GM23338 (cell line): ENCODE measurements around the gene KMT2C. TPM values are rescaled to one million over a fixed set of nuclear protein-coding genes. Genes with fewer than 3 reads are reported as not detected.

ENCODE experiments used
- ATAC-seq: fragments of 200-7000 bp; cut with Tn5 transposase; 3 replicates; pipeline ENCODE4 v1.9.1; 2020
- DNase-seq: peaks from one replicate; pipeline ENCODE4 v3.0.0-alpha.2; 2015; ENCODE audit warnings: low spot score
- H2AFZ ChIP-seq: fragments of 200-600 bp; sonication (generic); 2 replicates; pipeline ENCODE4 v1.8.0; 2016; ENCODE audit warnings: antibody characterized with exemption, mild to moderate bottlenecking, moderate library complexity
- H3F3A ChIP-seq: fragments of 200-600 bp; sonication (generic); replicated peaks from 2 replicates; pipeline ENCODE4 v1.8.0; 2017; ENCODE audit warnings: antibody characterized with exemption, mixed run types, low read depth
- H3K27ac ChIP-seq: fragments of 200-600 bp; sonication (generic); 2 replicates; pipeline ENCODE4 v1.6.1; 2016; ENCODE audit warnings: low read depth
- H3K27me3 ChIP-seq: fragments of 200-600 bp; sonication (generic); 2 replicates; pipeline ENCODE4 v1.8.0; 2016; ENCODE audit warnings: mild to moderate bottlenecking, mixed run types, moderate library complexity; ENCODE audit not compliant: insufficient read depth
- H3K36me3 ChIP-seq: fragments of 200-600 bp; sonication (generic); 2 replicates; pipeline ENCODE4 v1.8.0; 2016; ENCODE audit warnings: mild to moderate bottlenecking; ENCODE audit not compliant: insufficient read depth
- H3K4me1 ChIP-seq: fragments of 200-600 bp; sonication (generic); 2 replicates; pipeline ENCODE4 v1.8.0; 2016; ENCODE audit warnings: mild to moderate bottlenecking, moderate library complexity; ENCODE audit not compliant: insufficient read depth
- H3K4me2 ChIP-seq: fragments of 200-600 bp; sonication (generic); 2 replicates; pipeline ENCODE4 v1.7.1; 2017; ENCODE audit warnings: mixed run types
- H3K4me3 ChIP-seq: fragments of 200-600 bp; sonication (generic); 2 replicates; pipeline ENCODE4 v1.6.1; 2016; ENCODE audit warnings: mixed run types
- H3K79me2 ChIP-seq: fragments of 200-600 bp; sonication (generic); replicated peaks from 2 replicates; pipeline ENCODE4 v1.8.0; 2017; ENCODE audit warnings: mild to moderate bottlenecking; ENCODE audit not compliant: insufficient read depth
- H3K9me2 ChIP-seq: fragments of 200-600 bp; sonication (generic); 2 replicates; pipeline ENCODE4 v1.8.0; 2017; ENCODE audit not compliant: insufficient read depth
- H4K20me1 ChIP-seq: fragments of 200-600 bp; sonication (generic); replicated peaks from 2 replicates; pipeline ENCODE4 v1.8.0; 2017; ENCODE audit warnings: mild to moderate bottlenecking; ENCODE audit not compliant: insufficient read depth
- H3K27ac Mint-ChIP-seq: 2 replicates; pipeline ENCODE4 v1.8.0; 2020; ENCODE audit warnings: inconsistent platforms, mild to moderate bottlenecking, moderate library complexity, mixed read lengths
- H3K27me3 Mint-ChIP-seq: 3 replicates; pipeline ENCODE4 v1.8.0; 2022; ENCODE audit warnings: low read depth, mild to moderate bottlenecking, moderate library complexity, mixed read lengths, inconsistent platforms; ENCODE audit not compliant: insufficient read depth, poor library complexity
- H3K36me3 Mint-ChIP-seq: 3 replicates; pipeline ENCODE4 v1.8.0; 2021; ENCODE audit warnings: low read depth, mild to moderate bottlenecking, inconsistent platforms, moderate library complexity, mixed read lengths
- H3K4me1 Mint-ChIP-seq: 3 replicates; pipeline ENCODE4 v1.8.0; 2020; ENCODE audit warnings: mild to moderate bottlenecking, inconsistent platforms, mixed read lengths
- H3K4me3 Mint-ChIP-seq: 3 replicates; pipeline ENCODE4 v1.8.0; 2021; ENCODE audit warnings: moderate library complexity, mild to moderate bottlenecking, inconsistent platforms, mixed read lengths
- H3K9me3 Mint-ChIP-seq: 3 replicates; pipeline ENCODE4 v1.8.0; 2020; ENCODE audit warnings: moderate library complexity, mild to moderate bottlenecking, inconsistent platforms, mixed read lengths
- ETS1 ChIP-seq: IDR thresholded peaks from 2 replicates; pipeline ENCODE4 v1.6.1; 2016; ENCODE audit warnings: antibody characterized with exemption
- EZH2 ChIP-seq: fragments of 200-600 bp; sonication (generic); IDR thresholded peaks from one replicate; pipeline ENCODE4 v1.8.0; 2017; ENCODE audit warnings: antibody characterized with exemption, mild to moderate bottlenecking, low read depth; ENCODE audit not compliant: unreplicated experiment
- EZH2phosphoT487 ChIP-seq: fragments of 200-600 bp; sonication (generic); IDR thresholded peaks from one replicate; pipeline ENCODE4 v1.8.1; 2018; ENCODE audit warnings: antibody characterized with exemption; ENCODE audit not compliant: unreplicated experiment
- ZNF114 ChIP-seq: fragments of 250-450 bp; sonication (Bioruptor Pico); IDR thresholded peaks from 2 replicates; pipeline ENCODE4 v1.5.0; 2020; ENCODE audit warnings: mild to moderate bottlenecking, moderate library complexity
- ZNF462 ChIP-seq: fragments of 250-450 bp; sonication (Bioruptor Pico); IDR thresholded peaks from 2 replicates; pipeline ENCODE4 v1.5.0; 2020; ENCODE audit warnings: mild to moderate bottlenecking, moderate library complexity
- polyA plus RNA-seq: library from polyadenylated mRNA; unstranded; fragments of >200 nt; fragmentation: Nextera tagmentation; extraction: Ambion mirVana; gene quantifications from 2 replicates; pipeline ENCODE4 v1.2.1, GENCODE V29; 2016
- total RNA-seq: library from RNA; depleted of rRNA; stranded (reverse); fragments of >200 nt; shearing (Covaris generic); gene quantifications from 2 replicates; pipeline ENCODE4 v1.2.3, GENCODE V29; 2014

KMT2C gene
- total and polyA plus RNA-seq, 2 experiments from 2014 or later: 11.4 to 39.0 TPM

GRCh38 chr7:152402384-152403250 is 33.2 kb downstream of the KMT2C start (continued):
- TF ChIP-seq ZNF462 (no peak), ETS1 (no peak)

- no peak overlapping the region for H3K27ac Mint-ChIP-seq
- Histone ChIP-seq H4K20me1 (no peaks in the 10 kb centered on the region; the same call in none of the 2 replicates), H3K4me3 (no peak overlapping the region), H3K79me2 (peaks cover 98% of the 10 kb centered on the region), H3K27ac (no peak overlapping the region), H3K9me2 (no peaks in the 10 kb centered on the region), H3K36me3 (no peaks in the 10 kb centered on the region; the same call in 1 of the 2 replicates), H3K4me1 (peaks cover 3% of the 10 kb centered on the region; the same call in 1 of the 2 replicates), H2AFZ (no peak overlapping the region), H3K4me2 (peak overlapping the region; percentile 8; the same call in 1 of the 2 replicates), H3F3A (no peaks in the 10 kb centered on the region), H3K27me3 (no peaks in the 10 kb centered on the region)
- peaks cover 4% of the 10 kb centered on the region for H3K27me3 Mint-ChIP-seq
- no peak for DNase-seq
- no peaks in the 10 kb centered on the region; the same call in 1 of the 3 replicates for H3K36me3 Mint-ChIP-seq
- ATAC-seq: peak; percentile 87
- no peak for TF ChIP-seq ZNF114 (CRISPR knock-in tag)
- TF ChIP-seq EZH2: no peak
- no peak for TF ChIP-seq EZH2phosphoT487
- H3K4me1 Mint-ChIP-seq: peaks cover 16% of the 10 kb centered on the region
- peaks cover under 1% of the 10 kb centered on the region; the same call in 1 of the 3 replicates for H3K9me3 Mint-ChIP-seq
- H3K4me3 Mint-ChIP-seq: no peak overlapping the region
Observed at GRCh38 chr7:152399344-152399743, 36.5 kb downstream of the KMT2C start.
